Measurements from ENCODE around the gene FBXO11.
"Not testable (repeated sequence)": the region's sequence is repeated elsewhere in the genome, so short reads cannot be mapped to it uniquely, and the experiment has no call there.

The FBXO11 gene

DNA sequence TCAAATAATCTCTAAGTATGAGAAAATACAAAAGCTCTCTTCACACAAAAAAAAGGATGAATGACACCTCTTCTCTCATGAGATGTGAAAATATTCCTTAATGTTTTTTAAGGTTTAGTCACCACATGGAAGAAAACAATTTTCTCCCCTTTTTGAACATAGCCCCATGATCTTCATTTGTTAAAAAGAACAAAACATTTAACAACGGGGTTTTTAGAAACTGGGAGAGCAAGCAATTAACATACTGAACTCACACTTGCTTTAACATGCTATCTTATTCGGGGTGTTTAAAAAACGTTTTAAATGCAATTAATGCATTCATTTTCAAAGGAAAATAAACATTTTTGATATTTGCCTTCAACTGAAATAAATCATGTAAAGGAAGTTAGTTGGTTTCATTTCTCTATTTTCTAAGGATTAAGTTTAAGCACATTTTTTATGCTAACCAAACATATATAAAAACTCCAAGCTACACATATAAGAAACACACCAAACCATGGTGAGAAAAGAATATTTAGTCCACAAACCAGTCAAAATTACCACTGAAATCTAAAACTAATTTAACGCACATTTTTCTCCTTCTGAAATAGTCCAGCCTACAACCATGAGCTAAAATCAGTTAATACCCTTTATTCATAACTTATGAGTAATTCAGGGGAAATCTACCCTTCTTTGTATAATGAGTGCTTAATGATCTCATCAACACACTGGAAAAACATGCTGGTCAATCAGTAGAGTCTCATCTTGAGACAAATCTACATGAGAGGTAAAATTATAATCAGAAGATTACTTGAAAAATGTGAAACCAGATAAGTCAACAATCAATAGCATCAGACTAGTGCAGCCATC, 8.2 kb downstream of the FBXO11 start:
- no peak for DNase-seq

DNA sequence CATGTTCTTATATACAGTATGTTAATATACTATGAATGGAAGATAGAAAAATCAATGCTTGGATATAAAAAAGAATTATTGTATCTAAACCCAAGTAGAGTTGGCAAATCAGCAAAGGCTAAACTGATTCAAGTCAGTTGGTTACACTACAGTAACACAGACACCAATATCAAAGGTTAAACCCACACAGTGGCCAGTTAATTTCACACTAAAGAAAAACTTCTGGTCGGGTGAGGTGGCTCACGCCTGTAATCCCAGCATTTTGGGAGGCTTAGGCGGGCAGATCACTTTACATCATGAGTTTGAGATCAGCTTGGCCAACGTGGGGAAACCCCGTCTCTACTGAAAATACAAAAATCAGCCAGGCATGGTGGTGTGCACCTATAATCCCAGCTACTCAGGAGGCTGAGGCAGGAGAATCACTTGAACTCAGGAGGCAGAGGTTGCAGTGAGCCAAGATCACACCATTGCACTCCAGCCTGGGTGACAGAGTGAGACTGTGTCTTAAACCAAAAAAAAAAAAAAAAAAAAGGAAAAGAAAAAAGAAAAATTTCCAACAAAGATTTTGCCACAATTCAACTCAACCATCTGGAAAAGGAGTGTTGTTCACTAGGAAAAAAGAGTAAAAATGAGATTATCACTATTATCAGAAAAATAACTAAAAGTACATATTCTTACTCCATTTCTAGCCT, 9.0 kb downstream of the FBXO11 start:
- DNase-seq, result not testable (repeated sequence)

GRCh38 chr2:47896450-47896968, 9.8 kb downstream of the FBXO11 start:
- DNase-seq, result no peak

GRCh38 chr2:47893771-47894170, 12.5 kb downstream of the FBXO11 start:
- DNase-seq, result no peak

DNA sequence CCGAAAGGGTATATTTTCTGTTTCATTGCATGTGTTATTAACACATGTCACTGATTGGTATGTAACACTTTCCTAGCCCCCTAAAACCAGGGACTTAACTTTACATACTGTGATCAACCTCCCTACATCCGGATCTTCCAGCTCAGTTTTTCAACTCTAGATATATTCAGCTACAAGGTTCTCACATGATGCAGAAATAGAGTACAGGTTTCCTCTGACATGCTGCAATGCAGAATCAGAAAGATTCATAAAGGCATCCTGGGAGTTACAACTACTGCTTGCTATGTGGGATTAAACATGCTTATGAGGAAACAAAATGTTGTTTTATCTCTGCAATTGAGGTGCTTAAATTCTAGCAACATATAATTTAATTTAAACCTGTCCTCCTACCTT, 14.0 kb downstream of the FBXO11 start:
- DNase-seq, result no peak

DNA sequence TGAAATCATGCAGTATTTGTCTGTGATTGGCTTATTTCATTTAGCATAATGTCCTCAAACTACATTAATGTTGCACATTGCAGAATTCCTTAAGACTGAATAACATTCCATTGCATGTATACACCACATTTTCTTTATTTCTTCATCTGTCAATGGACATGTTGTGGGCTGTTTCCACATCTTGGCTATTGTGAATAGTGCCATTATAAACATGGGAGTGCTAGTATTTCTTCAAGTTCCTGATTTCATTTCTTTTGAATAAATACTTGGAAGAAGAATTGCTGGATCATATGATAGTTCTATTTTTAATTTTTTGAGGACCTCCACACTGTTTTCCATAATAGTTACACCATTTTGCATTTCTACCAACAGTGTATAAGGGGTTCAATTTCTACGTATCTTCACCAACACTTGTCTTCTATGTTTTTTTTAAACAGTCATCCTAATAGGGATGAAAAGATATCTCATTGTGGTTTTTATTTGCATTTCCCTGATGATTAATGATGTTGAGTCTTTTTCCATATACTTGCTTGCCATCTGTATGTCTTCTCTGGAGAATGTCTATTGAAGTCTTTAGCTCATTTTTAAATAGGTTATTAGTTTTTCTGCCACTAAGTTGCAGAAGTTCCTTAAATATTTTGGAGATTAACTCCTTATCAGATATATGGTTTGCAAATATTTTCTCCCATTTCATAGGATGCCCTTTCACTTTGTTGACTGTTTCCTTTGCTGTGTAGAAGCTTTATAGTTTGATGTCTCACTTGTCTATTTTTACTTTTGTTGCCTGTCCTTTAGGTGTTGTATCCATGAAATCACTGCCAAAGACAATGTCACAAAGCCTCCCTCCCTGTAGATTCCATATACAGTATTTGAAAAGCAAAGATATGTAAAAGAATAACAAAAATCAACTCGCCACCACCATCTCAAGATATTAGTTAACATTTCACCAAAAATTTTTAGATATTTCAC, 14.6 kb downstream of the FBXO11 start:
- DNase-seq, result no peak

DNA sequence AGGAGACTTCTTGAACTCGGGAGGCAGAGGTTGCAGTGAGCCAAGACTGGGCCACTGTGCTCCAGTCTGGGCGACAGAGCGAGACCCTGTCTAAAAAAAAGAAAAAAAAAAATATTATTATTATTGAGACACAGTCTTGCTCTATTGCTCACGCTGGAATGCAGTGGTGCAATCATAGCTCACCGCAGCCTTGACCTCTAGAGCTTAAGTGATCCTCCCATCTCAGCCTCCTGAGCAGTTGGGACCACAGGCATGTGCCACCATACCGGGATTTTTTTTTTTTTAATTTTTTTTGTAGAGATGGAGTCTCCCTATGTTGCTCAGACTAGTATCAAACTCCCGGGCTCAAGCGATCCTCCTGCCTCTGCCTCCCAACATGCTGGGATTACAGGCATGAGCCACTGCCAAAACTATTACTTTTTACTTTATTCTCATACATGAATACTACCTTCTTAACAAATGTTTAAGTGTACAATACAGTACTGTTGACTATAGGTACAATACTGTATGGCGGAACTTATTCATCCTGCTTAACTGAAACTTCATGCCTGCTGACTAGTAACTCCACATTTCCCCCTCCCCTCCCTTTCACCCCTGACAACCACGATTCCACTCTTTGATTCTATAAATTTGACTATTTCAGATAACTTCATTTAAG, 15.5 kb downstream of the FBXO11 start:
- no peak for DNase-seq

DNA sequence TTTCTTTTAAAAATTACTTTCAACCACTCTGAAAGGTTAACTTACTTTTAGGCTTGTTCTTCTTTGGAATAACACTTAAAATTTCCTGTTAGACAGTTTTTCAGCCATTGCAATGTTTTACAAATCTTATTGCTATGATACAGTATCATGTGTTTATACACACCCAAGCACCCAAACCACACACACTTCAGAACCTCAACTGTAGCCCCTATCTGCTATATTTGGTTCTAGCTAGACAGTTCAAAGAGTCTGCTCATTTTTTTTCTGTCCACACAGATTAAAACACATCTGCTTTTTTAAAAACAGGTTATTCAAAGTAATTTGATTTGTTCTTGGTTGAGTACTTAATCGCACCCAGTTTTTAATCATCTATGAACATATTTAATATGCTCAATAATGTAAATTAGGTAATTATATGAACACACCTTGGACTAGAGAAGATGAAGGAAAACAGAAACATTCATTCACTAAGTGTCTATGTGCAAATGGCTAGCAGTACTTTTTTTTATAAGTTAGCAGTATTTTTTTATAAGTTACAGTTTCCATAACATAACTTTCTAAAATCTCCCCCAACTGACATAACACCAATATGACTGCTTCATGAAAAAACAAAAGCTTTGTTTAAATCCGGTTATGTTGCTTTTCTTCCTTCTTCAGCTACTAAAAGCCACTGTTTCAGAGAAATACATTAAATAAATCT, 17.6 kb downstream of the FBXO11 start:
- no peak for DNase-seq

- no peak for DNase-seq
These were observed 29.4 kb downstream of the FBXO11 start for GRCh38 chr2:47876912-47877311.

- DNase-seq, result no peak
These were observed 33.4 kb downstream of the FBXO11 start for GRCh38 chr2:47872941-47873340.

DNA sequence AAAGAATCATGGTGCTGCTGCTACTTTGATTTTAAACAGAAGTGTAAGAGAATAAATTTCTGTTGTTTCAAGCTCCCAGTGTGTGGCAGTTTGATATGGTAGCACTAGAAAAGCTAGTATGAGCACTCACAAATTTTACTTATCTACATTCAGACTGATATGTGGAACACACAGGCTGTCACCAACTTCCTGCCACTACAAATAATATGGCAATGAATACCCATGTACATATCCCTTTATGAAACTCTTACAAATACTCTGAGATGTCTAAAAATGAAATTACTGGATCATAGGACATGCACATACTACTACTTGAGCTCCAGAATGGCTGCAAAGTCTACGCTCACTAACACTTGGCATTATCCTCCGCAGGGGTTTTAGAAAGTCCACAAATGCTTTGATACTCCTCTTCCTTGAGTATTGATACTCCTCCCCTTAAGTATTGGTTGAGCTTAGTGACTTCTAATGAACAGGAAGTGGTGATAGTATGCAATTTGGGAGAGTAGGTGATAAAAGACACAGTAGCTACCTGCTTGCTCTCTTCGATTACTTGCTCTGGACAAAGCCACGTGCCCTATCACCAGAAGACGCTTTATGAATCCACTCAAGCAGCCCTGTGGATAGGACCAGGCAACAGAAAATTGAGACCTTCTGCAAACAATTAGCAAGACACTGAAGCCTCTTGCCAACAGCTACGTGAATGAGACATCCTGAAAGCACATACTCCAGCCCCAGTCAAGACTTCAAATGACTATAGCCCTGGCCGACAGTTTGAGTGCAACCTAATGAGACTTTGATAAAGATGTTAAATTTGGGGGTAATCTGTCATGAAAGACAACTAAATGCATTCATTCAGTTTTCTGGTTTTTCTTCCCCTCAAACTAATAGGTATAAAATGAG, 35.4 kb downstream of the FBXO11 start:
- DNase-seq, result no peak

- DNase-seq, result no peak
These were observed 36.3 kb downstream of the FBXO11 start for GRCh38 chr2:47869859-47870595.

DNA sequence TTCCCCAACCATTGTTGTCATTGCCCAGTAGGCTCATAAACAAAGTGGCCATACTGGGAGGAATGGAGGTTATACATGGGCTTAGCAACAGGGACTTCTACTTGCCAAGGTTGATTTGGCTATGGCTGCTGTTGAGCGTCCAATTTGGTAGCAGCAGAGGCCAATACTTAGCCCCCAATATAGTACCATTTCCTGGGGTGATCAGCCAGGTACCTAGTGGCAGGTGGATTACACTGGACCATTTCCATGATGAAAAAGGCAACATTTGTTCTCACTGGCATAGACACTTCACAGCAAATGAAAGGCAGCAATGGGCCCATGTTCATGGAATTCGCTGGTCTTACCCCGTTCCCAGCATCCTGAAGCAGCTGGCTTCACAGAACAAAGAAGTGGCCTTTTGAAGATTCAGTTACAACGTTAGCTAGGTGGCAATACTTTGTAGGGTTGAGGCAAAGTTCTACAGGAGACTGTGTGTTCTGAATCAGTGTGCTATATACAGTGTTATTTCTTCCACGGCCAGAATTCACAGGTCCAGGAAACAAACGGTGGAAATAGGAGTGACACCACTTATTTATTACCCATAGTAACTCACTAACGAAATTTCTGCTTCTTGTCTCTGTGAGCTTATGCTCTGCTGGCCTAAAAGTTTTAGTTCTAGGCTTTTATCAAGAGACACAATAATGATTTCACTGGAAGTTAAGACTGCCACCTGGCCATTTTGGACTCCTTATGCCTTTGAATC, 37.5 kb downstream of the FBXO11 start:
- no peak for DNase-seq

GRCh38 chr2:47867205-47867604, 39.1 kb downstream of the FBXO11 start:
- DNase-seq, result no peak

GRCh38 chr2:47864566-47864965, 41.7 kb downstream of the FBXO11 start:
- DNase-seq, result no peak

DNA sequence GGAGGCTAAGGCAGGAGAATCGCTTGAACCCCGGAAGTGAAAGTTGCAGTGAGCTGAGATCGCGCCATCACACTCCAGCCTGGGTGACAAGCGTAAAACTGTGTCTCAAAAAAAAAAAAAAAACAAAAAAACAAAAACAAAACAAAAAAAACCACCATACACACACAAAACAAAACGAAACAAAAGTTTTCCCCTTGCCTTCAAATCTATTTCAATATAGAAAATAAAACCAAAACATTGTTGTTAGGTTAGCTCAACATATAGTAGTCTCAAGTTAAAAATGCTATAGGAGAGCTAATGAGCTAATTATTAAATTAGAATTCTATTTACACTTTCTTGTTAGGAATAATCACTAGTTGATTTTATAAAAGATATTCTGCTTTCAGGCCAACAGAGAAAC, 43.3 kb downstream of the FBXO11 start:
- DNase-seq, result no peak

DNA sequence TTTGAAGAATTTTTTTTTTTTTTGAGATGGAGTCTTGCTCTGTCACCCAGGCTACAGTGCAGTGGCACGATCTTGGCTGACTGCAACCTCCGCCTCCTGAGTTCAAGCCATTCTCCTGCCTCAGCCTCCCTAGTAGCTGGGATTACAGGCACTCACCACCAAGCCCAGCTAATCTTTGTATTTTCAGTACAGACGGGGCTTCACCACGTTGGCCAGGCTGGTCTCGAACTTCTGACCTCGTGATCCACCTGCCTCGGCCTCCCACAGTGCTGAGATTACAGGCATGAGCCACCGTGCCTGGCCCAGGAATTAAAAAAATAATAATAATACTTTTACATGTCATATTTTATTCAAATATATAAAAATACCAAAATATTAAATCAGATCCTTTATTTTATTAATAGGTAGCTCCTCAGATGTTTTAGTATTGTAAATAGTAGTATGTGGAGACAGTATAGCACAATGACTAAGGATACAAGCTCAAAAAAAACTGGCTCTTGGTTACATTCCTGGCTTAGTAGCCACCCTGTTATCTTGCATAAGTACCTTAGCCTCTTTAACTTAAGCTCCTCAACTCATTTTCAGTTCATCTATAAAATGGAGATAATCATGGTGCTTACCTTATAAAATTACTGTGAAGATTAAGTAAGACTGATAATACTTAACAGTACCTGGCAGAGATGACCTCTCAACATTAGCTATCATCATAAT, 53.1 kb downstream of the FBXO11 start:
- not testable (repeated sequence) for DNase-seq

DNA sequence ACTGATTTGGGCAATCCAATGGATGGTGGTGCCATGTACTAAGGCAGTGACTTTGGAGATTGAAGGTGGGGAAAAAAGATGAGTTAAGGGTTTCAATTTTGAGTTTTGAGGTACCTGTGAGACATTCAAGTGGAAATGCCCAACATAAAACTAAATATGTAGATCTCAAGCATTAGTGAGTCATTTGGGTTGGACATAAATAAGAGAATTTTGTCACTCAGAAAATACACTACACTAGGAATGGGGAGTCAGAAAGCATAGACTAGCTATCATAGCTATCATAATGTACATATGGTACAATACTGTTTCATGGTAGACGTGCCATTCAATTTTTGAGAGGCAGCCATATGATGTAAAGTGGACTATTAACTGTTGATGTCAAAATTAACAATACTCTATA, 56.1 kb downstream of the FBXO11 start:
- DNase-seq, result no peak

DNA sequence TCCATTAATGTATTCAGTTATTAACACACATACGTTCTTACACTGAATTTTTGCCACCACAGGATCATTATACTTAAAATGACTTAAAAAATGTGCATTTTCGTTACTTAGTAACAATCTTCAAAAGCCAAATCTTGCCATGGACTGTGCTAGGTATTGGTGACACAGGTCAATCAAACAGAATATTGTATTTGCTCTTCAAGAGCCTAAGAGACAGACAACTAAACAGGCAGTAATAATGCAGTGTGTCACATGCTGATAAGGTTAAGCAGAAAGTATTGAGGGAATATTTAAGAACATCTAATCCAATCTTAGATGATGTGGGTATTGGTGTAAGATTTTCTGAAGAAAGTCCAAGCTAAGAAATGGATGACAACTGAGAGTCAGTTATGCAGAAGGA, 56.9 kb downstream of the FBXO11 start:
- DNase-seq, result no peak

All from NCI-H1436 (cell line).